WTC11 (cell line): ENCODE results near the gene WWOX. TPM values are rescaled to one million over a fixed set of nuclear protein-coding genes. Genes with fewer than 3 reads are reported as not detected.

Experiments used
- ATAC-seq: fragments of 200-7000 bp; cut with Tn5 transposase; 2 replicates; pipeline ENCODE4 v1.10.0; 2021; ENCODE audit warnings: mild to moderate bottlenecking, moderate library complexity
- CTCF ChIA-PET: fragments of 300-600 bp; sonication (Branson Sonifier 250); formaldehyde crosslinking; loops from one replicate; lab custom pipeline; 2021; ENCODE audit warnings: antibody characterized with exemption; lab: Charles Lee
- POLR2A ChIA-PET: fragments of 350-600 bp; sonication (Branson Sonifier 250); formaldehyde crosslinking; loops from one replicate; lab custom pipeline; 2021; ENCODE audit warnings: antibody characterized with exemption; lab: Charles Lee
- DNase-seq: peaks from one replicate; pipeline ENCODE4 v3.0.0; 2021; ENCODE audit warnings: low spot score
- H3K27ac Mint-ChIP-seq: 2 replicates; pipeline ENCODE4 v1.8.0; 2021; ENCODE audit warnings: mixed read lengths
- H3K27me3 Mint-ChIP-seq: 2 replicates; pipeline ENCODE4 v1.8.0; 2021; ENCODE audit warnings: low read depth, mild to moderate bottlenecking, moderate library complexity, mixed read lengths
- H3K36me3 Mint-ChIP-seq: 2 replicates; pipeline ENCODE4 v1.8.0; 2021; ENCODE audit warnings: mixed read lengths
- H3K4me1 Mint-ChIP-seq: 2 replicates; pipeline ENCODE4 v1.8.0; 2022; ENCODE audit warnings: mixed read lengths
- H3K4me3 Mint-ChIP-seq: 2 replicates; pipeline ENCODE4 v1.8.0; 2021; ENCODE audit warnings: mild to moderate bottlenecking, moderate library complexity, mixed read lengths
- H3K9me3 Mint-ChIP-seq: 2 replicates; pipeline ENCODE4 v1.8.0; 2021; ENCODE audit warnings: mixed read lengths
- AFF4 ChIP-seq: sonication (generic); formaldehyde crosslinking; IDR thresholded peaks from 2 replicates; pipeline ENCODE4 v1.8.1; 2023; ENCODE audit warnings: mild to moderate bottlenecking, missing genetic modification reagents, borderline replicate concordance
- ARID4B ChIP-seq: sonication (generic); formaldehyde crosslinking; IDR thresholded peaks from 2 replicates; pipeline ENCODE4 v1.8.0; 2023; ENCODE audit warnings: missing genetic modification reagents, mild to moderate bottlenecking, borderline replicate concordance
- E2F4 ChIP-seq: sonication (generic); formaldehyde crosslinking; IDR thresholded peaks from 2 replicates; pipeline ENCODE4 v1.8.1; 2022; ENCODE audit warnings: low read depth, mild to moderate bottlenecking, moderate library complexity, missing genetic modification reagents, borderline replicate concordance
- ELF4 ChIP-seq: sonication (generic); formaldehyde crosslinking; IDR thresholded peaks from 2 replicates; pipeline ENCODE4 v1.8.1; 2022; ENCODE audit warnings: low read depth, mild to moderate bottlenecking, moderate library complexity, missing genetic modification reagents
- ETV6 ChIP-seq: sonication (generic); formaldehyde crosslinking; IDR thresholded peaks from 2 replicates; pipeline ENCODE4 v1.8.1; 2022; ENCODE audit warnings: mild to moderate bottlenecking, missing genetic modification reagents
- FOXK1 ChIP-seq: sonication (generic); formaldehyde crosslinking; IDR thresholded peaks from 2 replicates; pipeline ENCODE4 v1.8.0; 2022; ENCODE audit warnings: mild to moderate bottlenecking, moderate library complexity, missing genetic modification reagents
- FOXP4 ChIP-seq: sonication (generic); formaldehyde crosslinking; IDR thresholded peaks from 2 replicates; pipeline ENCODE4 v1.8.0; 2022; ENCODE audit warnings: mild to moderate bottlenecking, missing genetic modification reagents
- GRHL2 ChIP-seq: fragments of 250-450 bp; sonication (Bioruptor Pico); IDR thresholded peaks from 2 replicates; pipeline ENCODE4 v1.8.0; 2022; ENCODE audit warnings: mild to moderate bottlenecking, moderate library complexity; ENCODE audit not compliant: insufficient replicate concordance, severe bottlenecking
- HMGA2 ChIP-seq: fragments of 250-450 bp; sonication (Bioruptor Pico); IDR thresholded peaks from 2 replicates; pipeline ENCODE4 v1.4.0; 2021; ENCODE audit warnings: mild to moderate bottlenecking, moderate library complexity
- IRF1 ChIP-seq: sonication (generic); formaldehyde crosslinking; IDR thresholded peaks from 2 replicates; pipeline ENCODE4 v1.8.0; 2023; ENCODE audit warnings: missing genetic modification reagents
- NFATC4 ChIP-seq: fragments of 250-450 bp; sonication (Bioruptor Pico); IDR thresholded peaks from 2 replicates; pipeline ENCODE4 v1.9.0; 2021; ENCODE audit warnings: mild to moderate bottlenecking
- NFYB ChIP-seq: sonication (generic); formaldehyde crosslinking; conservative IDR thresholded peaks from 2 replicates; pipeline ENCODE4 v1.8.0; 2022; ENCODE audit warnings: low read depth, missing genetic modification reagents
- RORB ChIP-seq: fragments of 250-450 bp; sonication (Bioruptor Pico); IDR thresholded peaks from 2 replicates; pipeline ENCODE4 v1.9.0; 2021; ENCODE audit warnings: mild to moderate bottlenecking
- SOX15 ChIP-seq: fragments of 250-450 bp; sonication (Bioruptor Pico); IDR thresholded peaks from 2 replicates; pipeline ENCODE4 v1.9.0; 2021; ENCODE audit warnings: mild to moderate bottlenecking
- STAT6 ChIP-seq: sonication (generic); formaldehyde crosslinking; conservative IDR thresholded peaks from 2 replicates; pipeline ENCODE4 v1.8.1; 2023; ENCODE audit warnings: mild to moderate bottlenecking, low read depth, missing genetic modification reagents, moderate library complexity
- ZBTB21 ChIP-seq: sonication (generic); formaldehyde crosslinking; IDR thresholded peaks from 2 replicates; pipeline ENCODE4 v1.8.1; 2023; ENCODE audit warnings: mild to moderate bottlenecking, missing genetic modification reagents, borderline replicate concordance
- ZNF396 ChIP-seq: fragments of 250-450 bp; sonication (Bioruptor Pico); IDR thresholded peaks from 2 replicates; pipeline ENCODE4 v1.8.0; 2021; ENCODE audit warnings: mild to moderate bottlenecking, moderate library complexity, borderline replicate concordance
- total RNA-seq: library from RNA; stranded (reverse); gene quantifications from 3 replicates; pipeline ENCODE4 v1.2.3, GENCODE V29; 2021

WWOX gene
- total RNA-seq, 1 experiment from 2014 or later = 15.7 TPM

- no peak for TF ChIP-seq STAT6 (CRISPR knock-in tag)
These were observed 118.8 kb downstream of the WWOX start (continued) for GRCh38 chr16:78218279-78218678.

- H3K9me3 Mint-ChIP-seq = peaks cover 8% of the 10 kb centered on the region
- ATAC-seq = no peak
- TF ChIP-seq GRHL2 (CRISPR knock-in tag) (no peak), ELF4 (CRISPR knock-in tag) (no peak), ETV6 (CRISPR knock-in tag) (no peak), ZNF396 (CRISPR knock-in tag) (no peak), RORB (CRISPR knock-in tag) (no peak), FOXP4 (no peak), NFATC4 (CRISPR knock-in tag) (no peak), AFF4 (CRISPR knock-in tag) (no peak), E2F4 (CRISPR knock-in tag) (no peak), NFYB (CRISPR knock-in tag) (no peak), ARID4B (CRISPR knock-in tag) (no peak), FOXK1 (CRISPR knock-in tag) (no peak), HMGA2 (no peak), IRF1 (no peak), SOX15 (CRISPR knock-in tag) (no peak), ZBTB21 (CRISPR knock-in tag) (no peak)
These were observed 119.6 kb downstream of the WWOX start for GRCh38 chr16:78218856-78219651.

More at GRCh38 chr16:78218856-78219651, 119.6 kb downstream of the WWOX start:
- Mint-ChIP-seq H3K4me3 (no peak overlapping the region), H3K4me1 (peaks cover 4% of the 10 kb centered on the region), H3K27ac (no peak overlapping the region), H3K27me3 (no peaks in the 10 kb centered on the region), H3K36me3 (no peaks in the 10 kb centered on the region)
- POLR2A ChIA-PET = no interaction called here
- CTCF ChIA-PET = no interaction called here
- DNase-seq = no peak
